ENCODE measurements around the gene DONSON.

- TF ChIP-seq POLR2A (IDR thresholded peaks at IDR 0.05) (no peak), CTCF (IDR thresholded peaks at IDR 0.05) (no peak)
Measured at GRCh38 chr21:33552093-33552998, 36.1 kb downstream of the DONSON start.

Measured in body of pancreas (tissue), 4 donors.